Right renal pelvis (tissue), 4 donors: Measurements from ENCODE around the gene ATG2B. TPM values are rescaled to one million over a fixed set of nuclear protein-coding genes. Genes with fewer than 3 reads are reported as not detected.

Source experiments
- DNase-seq, 4 donors: peaks; one replicate each; pipeline ENCODE4 v3.0.0-alpha.2; 2013; ENCODE audit warnings: low read depth in 4 of 4, low spot score in 3 of 4, missing footprints in 1 of 4
- polyA plus RNA-seq, 4 donors: library from polyadenylated mRNA; unstranded; fragments of 120-200 nt; gene quantifications; one replicate each; pipeline ENCODE4 v1.2.1, GENCODE V29; 2013; ENCODE audit not compliant: insufficient read length in 4 of 4

Gene ATG2B
- polyA plus RNA-seq, 4 donors: 24.4 to 31.4 (median 25.7) TPM

DNA sequence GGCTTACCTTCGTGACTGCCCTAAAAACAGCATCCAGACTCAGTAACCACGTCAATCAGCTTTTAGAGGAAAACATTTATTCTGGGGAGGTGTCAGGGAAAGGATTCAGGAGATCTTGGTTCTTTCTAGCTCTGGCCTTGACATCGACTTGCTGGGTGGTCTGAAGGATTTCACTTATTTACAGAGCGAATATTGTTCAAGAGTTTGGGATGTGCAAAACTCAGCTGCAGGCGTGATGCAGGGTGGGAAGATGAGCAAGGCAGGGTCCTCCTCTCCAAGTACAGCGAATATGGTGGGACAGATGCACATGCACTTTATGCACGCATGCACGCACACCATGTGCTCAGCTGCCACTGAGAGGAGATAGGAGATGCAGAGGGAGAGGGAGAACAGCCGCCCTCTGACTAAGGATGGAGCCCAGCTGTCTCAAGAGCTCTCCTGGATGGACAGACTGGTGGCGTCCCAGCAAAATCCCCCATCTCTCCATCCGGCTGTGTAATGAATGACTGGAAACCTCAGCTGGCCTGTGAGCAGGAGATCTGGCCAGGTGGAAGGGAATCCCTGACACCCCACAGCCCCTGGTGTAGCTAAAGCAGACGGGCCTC lies 131.5 kb downstream of the ATG2B start:
- DNase-seq: no peak

DNA sequence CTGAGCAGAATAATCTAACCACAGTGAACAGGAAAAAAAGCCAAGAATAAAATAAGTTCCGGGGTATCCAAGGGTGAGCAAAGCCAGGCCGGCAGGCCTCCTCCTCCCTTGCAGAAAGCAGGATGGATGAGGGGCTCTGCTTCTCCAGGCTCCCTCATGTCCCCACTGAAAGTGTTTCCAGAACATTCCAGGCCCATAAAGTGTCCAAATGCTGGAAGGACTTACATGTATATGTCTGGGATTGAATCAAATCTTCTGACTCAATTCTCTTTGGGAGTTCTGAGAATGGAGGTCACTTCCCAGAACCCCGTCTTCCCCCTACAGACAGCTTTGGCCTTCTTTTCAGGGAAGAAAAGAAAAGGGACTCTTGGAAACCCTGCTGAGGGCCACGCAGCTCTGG lies 132.1 kb downstream of the ATG2B start:
- no peak for DNase-seq

DNA sequence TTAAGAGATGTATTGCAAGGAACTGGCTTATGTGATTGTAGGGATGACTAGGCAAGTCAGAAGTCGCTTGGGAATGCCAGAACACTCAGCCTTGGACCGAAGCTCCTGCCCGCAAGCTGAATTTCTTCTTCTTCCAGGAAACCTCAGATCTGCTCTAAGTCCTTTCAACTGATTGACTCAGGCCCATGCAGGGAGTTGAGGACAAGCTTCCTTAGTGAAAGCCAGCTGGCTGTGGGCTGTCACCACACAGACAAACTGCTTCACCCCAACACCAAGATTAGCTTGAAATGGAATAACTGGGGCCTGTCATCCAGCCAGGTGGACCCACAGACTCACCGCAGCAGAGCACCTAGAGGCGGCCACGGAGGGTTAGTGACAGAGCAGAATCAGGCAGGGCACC lies 133.8 kb downstream of the ATG2B start:
- DNase-seq: no peak

Other genes starting within 250 kb of the ATG2B start
- gene BDKRB2, start 158.5 kb downstream of the ATG2B start, polyA plus RNA-seq: 1 to 10 TPM; 3.2 to 3.7 (median 3.3) TPM
- gene BDKRB1, start 107.1 kb downstream of the ATG2B start, polyA plus RNA-seq: under 1 TPM in 3 of 4 donors, not detected in 1; 0.12 to 0.50 (median 0.31) TPM
- gene GSKIP, start 185 bp upstream of the ATG2B start, polyA plus RNA-seq: 10 to 100 TPM; 30.1 to 35.1 (median 31.8) TPM
- 1 to 10 TPM; 4.9 to 6.6 (median 5.5) TPM for gene AK7, start 28.8 kb upstream of the ATG2B start, polyA plus RNA-seq
- gene PAPOLA, start 139.0 kb upstream of the ATG2B start, polyA plus RNA-seq: 100 to 1,000 TPM; 180 to 239 (median 225) TPM